HG02678 (cell line): ENCODE results near the gene CD3D.

Source experiments
- ATAC-seq: cut with Tn5 transposase; IDR thresholded peaks from one replicate; pipeline ENCODE4 v1.9.1; 2021; ENCODE audit warnings: mild to moderate bottlenecking, moderate library complexity; ENCODE audit not compliant: unreplicated experiment

CD3D gene

GRCh38 chr11:118342503-118343161, at the start of gene CD3D:
Gene CD3D (minus strand): TSS chr11:118342705. CDS start chr11:118342607, 98 bp downstream.
- no peak for ATAC-seq

DNA sequence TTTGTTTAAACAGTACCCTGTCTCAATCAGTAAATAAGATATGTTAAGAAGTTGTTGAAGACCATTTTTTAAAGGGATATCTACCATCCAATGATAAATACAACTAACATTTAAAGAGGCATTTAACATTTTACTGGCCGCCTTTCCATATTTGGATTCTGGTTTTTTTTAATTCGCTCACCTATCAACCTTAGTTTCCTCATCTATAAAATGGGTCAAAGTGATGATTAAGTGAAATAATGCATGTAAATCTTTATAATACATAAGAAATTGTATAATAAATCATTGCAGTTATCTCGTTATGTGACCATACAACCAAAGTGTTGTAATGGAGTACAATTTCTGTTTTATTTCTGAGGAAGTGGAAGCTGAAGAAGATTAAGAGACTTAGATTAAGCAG, 41.2 kb upstream of the CD3D start:
- no peak for ATAC-seq

GRCh38 chr11:118382954-118383353, 40.4 kb upstream of the CD3D start:
- no peak for ATAC-seq

DNA sequence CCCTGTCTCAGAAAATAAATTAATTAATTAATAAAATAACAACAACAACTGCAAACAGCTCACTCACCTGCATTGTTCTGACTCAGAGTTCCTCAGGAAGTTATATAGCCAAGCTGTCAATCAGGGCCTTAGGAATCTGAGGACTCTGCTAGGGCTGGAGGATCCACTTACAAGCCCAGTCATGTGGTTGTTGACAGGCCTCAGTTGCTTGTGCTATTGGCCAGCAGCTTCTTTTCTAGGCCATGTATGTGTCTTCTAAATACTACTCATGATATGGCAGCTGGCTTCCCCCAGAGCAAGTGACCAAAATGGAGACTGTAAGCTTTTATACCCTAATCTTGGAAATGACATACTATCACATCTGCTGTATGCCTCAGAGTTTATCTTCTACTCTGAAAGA, 38.1 kb upstream of the CD3D start:
- ATAC-seq = no peak

GRCh38 chr11:118379497-118379896, 37.0 kb upstream of the CD3D start:
- ATAC-seq = no peak

GRCh38 chr11:118375978-118376377, 33.5 kb upstream of the CD3D start:
- ATAC-seq = no peak

GRCh38 chr11:118374729-118375128, 32.2 kb upstream of the CD3D start:
- ATAC-seq = no peak

DNA sequence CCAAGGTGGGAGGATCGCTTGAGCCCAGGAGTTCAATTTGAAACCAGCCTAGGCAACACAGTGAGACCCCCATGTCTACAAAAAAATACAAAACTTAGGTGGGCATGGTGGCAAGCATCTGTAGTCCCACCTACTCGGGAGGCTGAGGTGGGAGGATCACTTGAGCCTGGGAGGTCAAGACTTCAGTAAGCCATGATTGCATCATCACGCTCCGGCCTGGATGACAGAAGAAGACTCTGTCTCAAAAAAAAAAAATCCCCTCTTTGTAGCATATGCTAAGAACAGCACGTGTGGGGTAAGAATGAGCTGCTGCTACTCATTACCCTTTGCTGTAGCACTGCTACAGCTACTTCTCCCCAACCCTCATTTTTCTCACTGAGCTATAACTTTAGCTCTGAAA, 31.4 kb upstream of the CD3D start:
- ATAC-seq = no peak

DNA sequence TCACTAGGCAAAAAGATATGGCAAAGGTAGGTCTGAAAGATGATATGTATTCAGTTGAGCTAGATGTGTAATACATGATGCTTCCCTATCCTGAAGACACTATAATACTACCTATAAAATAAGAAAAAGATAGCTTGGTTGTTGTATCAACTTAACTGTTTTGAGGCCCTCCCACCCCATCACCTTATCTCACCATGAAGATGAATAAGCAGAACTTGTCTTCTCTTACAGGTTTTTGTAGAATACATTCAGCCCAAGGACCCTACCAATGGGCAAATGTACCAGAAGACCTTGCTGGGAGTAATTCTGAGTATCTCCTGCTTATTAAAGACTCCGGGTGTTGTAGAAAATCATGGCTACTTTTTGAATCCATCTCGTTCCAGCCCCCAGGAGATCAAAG, 30.8 kb upstream of the CD3D start:
- ATAC-seq = no peak

GRCh38 chr11:118370774-118371173, 28.3 kb upstream of the CD3D start:
- no peak for ATAC-seq

DNA sequence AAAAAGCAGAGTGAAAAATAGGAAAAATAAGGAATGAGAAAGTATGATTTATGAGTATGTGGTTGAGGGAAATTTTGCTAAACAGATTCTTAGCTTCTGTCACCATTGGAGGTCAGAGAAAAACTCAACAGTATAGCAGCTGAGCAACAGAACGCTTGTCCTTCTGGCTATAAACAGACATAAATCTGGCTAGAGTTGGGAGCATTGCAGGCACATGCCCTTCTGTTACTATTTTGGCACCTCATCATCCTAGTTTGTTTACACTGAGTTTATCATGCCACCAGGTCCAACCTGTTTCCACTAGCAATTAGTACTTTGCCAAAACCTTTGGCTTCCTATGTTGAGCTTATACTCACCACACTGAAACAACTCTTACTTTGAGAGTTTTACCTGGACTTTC, 23.8 kb upstream of the CD3D start:
- ATAC-seq = no peak

GRCh38 chr11:118364956-118365615, 22.6 kb upstream of the CD3D start:
- ATAC-seq = no peak

DNA sequence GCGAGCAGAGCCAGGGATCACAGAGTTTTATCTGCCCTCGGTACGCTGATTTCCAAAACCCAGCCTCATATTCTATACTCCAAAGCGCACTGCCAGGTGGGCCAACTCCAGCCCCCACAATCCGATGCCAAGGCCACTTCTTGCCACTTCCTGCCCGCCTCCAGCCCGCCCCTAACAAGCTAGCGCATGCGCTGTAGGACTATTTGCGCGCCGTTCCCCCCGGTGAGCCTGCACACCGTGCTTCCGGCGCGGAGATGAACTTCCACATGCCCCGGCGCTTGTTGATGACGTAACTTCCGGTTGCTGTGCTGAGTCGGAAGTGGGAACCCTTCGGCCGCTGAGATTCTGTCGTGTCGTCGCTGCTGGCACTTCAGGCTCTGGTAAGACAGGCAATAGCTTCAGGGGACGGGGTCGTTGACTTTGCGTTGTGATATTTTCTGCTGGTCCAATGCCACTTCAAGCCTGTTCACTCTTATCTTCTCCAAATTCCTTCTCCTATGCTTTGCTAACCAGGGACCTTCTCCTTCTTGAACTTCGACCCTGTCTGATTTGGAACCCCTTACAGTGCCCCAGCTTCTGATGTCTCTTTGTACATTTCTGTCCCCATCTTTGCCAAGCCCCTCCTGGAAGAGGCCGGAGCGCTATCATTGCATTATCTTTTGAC, 16.9 kb upstream of the CD3D start, which contains the start of gene UBE4A:
Gene UBE4A, plus strand, starts transcription at position 306 of the 664 bp plus-strand sequence. CDS start 5,481 bp downstream, outside the sequence.
- ATAC-seq = peak; percentile 92

DNA sequence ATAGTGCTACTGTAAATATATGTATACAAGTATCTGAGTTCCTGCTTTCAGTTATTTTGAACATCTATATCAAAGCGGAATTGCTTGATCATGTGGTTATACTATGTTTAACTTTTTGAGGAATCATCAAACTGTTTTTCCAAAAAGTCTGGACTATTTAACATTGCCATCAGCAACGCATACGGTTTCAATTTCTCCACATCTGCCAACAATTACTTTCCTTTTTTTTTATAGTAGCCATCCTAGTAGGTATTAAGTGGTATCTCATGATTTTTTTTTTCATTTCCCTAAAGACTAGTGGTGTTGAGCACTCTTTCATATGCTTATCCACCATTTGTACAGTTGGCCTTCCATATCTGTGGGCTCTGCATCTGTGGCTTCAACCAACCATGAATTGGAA, 15.6 kb upstream of the CD3D start:
- ATAC-seq = no peak

GRCh38 chr11:118353084-118353710, 10.7 kb upstream of the CD3D start:
- no peak for ATAC-seq

DNA sequence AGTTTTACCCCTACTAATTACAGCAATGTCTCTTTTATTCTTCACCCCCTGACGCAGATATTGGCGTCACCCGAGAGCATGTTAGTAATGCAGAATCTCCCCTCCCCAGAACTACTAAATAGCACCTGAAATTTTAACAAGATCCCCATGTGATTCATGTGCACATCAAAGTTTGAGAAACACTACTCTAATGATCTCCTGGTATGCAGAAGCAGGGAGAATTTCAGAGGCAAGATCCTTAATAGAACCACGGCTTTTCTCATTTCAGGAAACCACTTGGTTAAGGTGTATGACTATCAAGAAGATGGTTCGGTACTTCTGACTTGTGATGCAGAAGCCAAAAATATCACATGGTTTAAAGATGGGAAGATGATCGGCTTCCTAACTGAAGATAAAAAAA, 7.0 kb upstream of the CD3D start:
- no peak for ATAC-seq

GRCh38 chr11:118343981-118344515, 1.5 kb upstream of the CD3D start, which contains the start of gene CD3G:
Gene CD3G (plus strand): TSS chr11:118344344. CDS start chr11:118344424, 80 bp downstream.
- no peak for ATAC-seq

DNA sequence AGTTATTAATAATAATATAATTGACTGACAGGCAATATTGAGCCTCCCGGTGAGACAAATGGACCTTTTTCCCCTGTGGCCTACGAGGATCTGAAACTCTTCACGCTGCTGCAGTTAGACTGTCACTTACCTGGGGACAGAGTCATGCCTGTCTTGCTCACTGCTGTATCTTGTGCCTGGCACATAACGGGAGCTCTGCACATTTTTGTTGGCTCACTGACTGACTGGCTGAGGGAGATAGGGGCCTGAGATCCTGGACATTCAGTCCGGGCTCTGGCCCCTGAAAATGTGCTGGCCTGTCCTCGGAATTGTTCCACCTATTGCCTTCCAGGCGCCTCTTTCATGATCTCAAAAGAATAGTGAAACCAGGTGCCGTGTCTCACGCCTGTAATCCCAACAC, 743 bp upstream of the CD3D start:
- no peak for ATAC-seq

- no peak for ATAC-seq
These were observed 553 bp downstream of the CD3D start for GRCh38 chr11:118341815-118342489.

DNA sequence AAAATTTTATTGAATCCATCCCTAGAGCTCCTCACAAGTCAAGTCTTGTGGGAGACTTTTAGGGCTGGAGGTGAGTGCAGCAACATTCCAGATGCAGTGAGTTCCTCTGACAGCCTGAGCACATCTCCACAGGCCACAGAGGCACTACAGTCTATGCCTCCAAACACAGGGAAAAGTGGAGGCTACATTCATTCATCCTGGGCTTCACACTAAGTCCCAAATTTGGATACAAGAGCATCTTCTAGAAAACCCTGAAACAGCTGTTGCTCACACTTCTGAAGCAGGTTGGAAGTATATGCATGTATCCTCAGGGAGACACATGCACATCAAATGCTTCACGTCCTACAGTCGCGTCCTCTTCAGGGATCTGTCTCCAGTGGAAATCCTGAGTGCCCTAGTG, 1.2 kb downstream of the CD3D start:
- ATAC-seq = no peak

GRCh38 chr11:118340449-118340848, 2.1 kb downstream of the CD3D start:
- no peak for ATAC-seq
